Lower leg skin (tissue), 4 donors: ENCODE results near the gene VPS51. TPM values are rescaled to one million over a fixed set of nuclear protein-coding genes. Genes with fewer than 3 reads are reported as not detected.

Experiments
- DNase-seq, 2 donors: peaks; one replicate each; pipeline ENCODE4 v3.0.0-alpha.2; 2019; ENCODE audit warnings: low spot score in 2 of 2
- H3K4me3 ChIP-seq: fragments of 200-600 bp; sonication (generic); 2 replicates; pipeline ENCODE4 v1.5.1; 2017; ENCODE audit warnings: mild to moderate bottlenecking, low read depth; ENCODE audit not compliant: poor library complexity, severe bottlenecking
- POLR2A ChIP-seq, 2 donors: fragments of 450-650 bp; IDR thresholded peaks; one replicate each; pipeline ENCODE4 v1.6.1; 2016 to 2017; ENCODE audit warnings: antibody characterized with exemption in 2 of 2, mild to moderate bottlenecking in 1 of 2, moderate library complexity in 1 of 2
- WGBS, 2 donors: methylation state at CpG; one replicate each; pipeline ENCODE4 v1.1.5; 2018; 5-methylcytosine and 5-hydroxymethylcytosine counted together
- intact Hi-C: fragments of 100-400 bp; cut with DNase I; formaldehyde crosslinking; loops from one replicate; pipeline ENCODE4 v1.15.0; 2023; ENCODE audit warnings: low total_unique reads
- total RNA-seq, 4 donors: library from RNA; depleted of rRNA; stranded (reverse); fragments of >200 nt; gene quantifications; one replicate each; pipeline ENCODE4 v1.1.0, GENCODE V29; 2016
- TF ChIP-seq, protein P1 (sequence below), 3 donors: fragments of 450-650 bp; IDR thresholded peaks; one replicate each; pipeline ENCODE4 v1.5.1; 2016; ENCODE audit warnings: antibody characterized with exemption in 3 of 3, mild to moderate bottlenecking in 3 of 3, moderate library complexity in 2 of 3

VPS51 gene
- total RNA-seq, 4 donors from 2014 or later = 373 to 932 (median 648) TPM

DNA sequence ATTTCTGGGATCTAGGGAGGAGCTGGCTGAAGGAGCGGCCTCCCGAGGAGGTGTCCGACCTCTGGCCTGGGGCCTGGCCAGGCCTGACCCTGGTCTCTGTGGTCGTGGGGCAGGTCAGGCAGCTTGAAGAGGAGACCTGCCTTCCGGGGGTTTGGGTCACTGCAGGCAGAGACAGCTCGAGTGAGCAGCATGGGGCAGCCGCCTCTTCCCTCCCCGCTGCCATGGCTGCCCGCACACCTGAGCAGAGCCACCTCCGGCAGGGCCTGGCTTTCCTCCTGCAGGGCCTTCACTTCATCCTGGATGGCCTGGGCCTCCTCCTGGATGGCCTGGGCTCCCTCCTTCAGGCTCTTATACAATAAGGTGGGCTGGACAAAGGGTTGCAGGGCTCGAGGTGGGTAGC is 29.7 kb upstream of the VPS51 start:
- no peak for TF ChIP-seq POLR2A (IDR thresholded peaks at IDR 0.05)
- TF ChIP-seq, protein P1, sequence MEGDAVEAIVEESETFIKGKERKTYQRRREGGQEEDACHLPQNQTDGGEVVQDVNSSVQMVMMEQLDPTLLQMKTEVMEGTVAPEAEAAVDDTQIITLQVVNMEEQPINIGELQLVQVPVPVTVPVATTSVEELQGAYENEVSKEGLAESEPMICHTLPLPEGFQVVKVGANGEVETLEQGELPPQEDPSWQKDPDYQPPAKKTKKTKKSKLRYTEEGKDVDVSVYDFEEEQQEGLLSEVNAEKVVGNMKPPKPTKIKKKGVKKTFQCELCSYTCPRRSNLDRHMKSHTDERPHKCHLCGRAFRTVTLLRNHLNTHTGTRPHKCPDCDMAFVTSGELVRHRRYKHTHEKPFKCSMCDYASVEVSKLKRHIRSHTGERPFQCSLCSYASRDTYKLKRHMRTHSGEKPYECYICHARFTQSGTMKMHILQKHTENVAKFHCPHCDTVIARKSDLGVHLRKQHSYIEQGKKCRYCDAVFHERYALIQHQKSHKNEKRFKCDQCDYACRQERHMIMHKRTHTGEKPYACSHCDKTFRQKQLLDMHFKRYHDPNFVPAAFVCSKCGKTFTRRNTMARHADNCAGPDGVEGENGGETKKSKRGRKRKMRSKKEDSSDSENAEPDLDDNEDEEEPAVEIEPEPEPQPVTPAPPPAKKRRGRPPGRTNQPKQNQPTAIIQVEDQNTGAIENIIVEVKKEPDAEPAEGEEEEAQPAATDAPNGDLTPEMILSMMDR (IDR thresholded peaks at IDR 0.05) = no peak
- 76 to 78% methylated on average over 10 to 11 of the region's 11 CpGs for WGBS, 2 donors
- DNase-seq = no peak
- no peak overlapping the region for H3K4me3 ChIP-seq
- intact Hi-C loops = no loop called here

DNA sequence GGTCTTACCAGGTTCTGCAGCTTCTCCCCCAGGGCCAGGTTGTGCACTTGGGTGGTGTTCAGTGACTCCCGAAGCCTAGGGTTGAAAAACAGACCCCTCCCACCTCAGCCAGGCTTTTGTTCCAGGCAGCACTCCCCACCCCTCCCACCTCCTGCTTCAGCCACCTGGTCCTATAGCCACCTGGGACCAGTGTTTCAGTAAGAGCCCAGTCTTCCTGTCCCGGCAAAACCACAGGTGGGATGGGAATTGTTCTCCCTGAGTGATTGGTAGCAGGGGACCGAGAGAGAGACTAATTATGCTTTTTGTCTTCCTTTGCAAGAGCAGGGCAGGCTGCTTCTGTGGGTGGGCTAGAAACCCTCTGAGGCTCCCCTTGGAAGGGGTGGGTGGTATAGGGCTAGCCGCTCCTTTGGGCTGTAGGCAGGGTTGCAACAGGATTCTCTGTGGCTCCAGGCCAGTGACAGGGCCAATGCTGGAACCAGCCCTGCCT is 29.2 kb upstream of the VPS51 start:
- intact Hi-C loops = no loop called here
- TF ChIP-seq, protein P1 (IDR thresholded peaks at IDR 0.05) = no peak
- no peak for TF ChIP-seq POLR2A (IDR thresholded peaks at IDR 0.05)
- DNase-seq = no peak
- no peak overlapping the region for H3K4me3 ChIP-seq
- WGBS, 2 donors = 69 to 83% methylated on average over 4 of the region's 4 CpGs

DNA sequence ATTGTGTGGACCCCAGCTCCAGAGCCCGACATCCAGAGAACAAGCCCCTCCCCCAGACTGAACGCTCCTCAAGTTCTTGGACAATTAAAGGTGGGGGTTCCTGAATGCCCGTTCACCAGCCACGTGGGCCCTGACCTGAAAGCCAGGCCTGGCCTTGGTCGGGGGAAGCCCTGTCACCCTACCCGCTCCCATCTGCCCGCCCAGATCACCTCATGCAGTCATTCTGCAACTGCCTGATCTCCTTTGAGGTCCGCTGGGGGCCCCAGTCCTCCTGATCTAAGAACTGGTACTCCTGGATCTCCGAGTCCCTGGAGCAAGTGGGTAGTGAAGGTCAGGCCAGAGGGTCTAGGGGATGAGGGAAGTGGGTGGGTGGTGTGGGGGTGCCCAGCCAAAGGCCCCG is 28.6 kb upstream of the VPS51 start:
- TF ChIP-seq POLR2A (IDR thresholded peaks at IDR 0.05) = no peak
- TF ChIP-seq, protein P1 (IDR thresholded peaks at IDR 0.05) = no peak
- intact Hi-C loops = no loop called here
- WGBS, 2 donors = 89 to 91% methylated on average over 8 of the region's 10 CpGs
- H3K4me3 ChIP-seq = no peak overlapping the region
- no peak for DNase-seq

DNA sequence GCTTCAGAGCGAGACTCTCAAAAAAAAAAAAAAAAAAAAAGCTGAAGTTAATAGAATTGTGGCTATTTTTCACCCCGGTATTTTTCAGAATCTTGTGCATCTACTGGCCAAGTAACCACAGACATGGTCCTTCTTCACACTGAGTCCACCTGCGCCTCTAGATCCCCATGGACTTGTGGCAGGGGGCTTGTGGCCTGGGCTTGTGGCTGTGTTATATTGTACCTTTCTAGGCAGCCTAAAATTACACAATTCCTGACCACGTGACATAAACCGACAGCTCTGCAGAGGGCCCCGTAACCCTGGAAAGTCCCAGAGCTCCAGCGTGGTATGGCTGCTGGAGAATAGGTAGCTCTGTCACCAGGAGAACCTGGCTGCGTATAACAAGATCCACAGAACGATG is 26.8 kb upstream of the VPS51 start:
- intact Hi-C loops = no loop called here
- WGBS, 2 donors = 60 to 63% methylated on average over 9 of the region's 9 CpGs
- DNase-seq = no peak
- H3K4me3 ChIP-seq = no peak overlapping the region
- TF ChIP-seq, protein P1 (IDR thresholded peaks at IDR 0.05) = no peak
- TF ChIP-seq POLR2A (IDR thresholded peaks at IDR 0.05) = no peak

DNA sequence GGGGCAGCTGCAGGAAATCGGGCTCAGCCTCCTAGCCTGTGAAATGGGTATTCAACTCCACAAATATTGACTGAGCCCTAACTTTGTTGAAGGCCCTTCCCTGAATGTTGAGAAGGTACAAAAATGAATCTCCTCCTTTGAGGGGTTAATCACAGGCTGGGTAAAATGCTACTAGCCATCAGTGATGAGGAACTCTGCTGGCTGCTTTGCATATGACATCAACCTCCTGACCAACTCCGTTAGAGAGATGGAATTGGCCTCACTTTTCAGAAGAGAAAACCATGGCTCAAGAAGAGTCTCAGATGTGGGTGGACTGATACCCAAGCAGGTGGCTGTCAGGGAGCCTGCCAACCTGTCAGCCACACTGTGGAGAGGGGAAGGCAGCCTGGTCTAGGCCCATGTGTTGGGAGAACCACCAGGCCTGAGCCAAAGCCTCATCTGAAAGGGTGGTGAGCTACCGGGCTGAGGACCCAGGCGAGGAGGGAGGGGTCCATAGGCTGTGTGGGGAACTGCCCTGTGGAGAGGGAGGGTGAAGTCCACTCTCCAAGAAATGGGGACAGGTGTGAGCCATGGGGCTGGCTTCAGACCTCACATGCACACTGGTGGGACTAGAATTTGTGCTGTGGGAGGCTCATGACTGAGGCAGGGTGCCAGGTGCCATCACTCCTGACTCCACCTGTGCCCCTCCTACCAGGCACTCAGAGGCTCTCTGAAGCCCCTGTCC is 23.9 kb upstream of the VPS51 start:
- H3K4me3 ChIP-seq = no peak overlapping the region
- DNase-seq = no peak
- intact Hi-C loops = no loop called here
- WGBS, 2 donors = 53 to 84% methylated on average over 4 of the region's 4 CpGs
- TF ChIP-seq, protein P1 (IDR thresholded peaks at IDR 0.05) = no peak
- TF ChIP-seq POLR2A (IDR thresholded peaks at IDR 0.05) = no peak

DNA sequence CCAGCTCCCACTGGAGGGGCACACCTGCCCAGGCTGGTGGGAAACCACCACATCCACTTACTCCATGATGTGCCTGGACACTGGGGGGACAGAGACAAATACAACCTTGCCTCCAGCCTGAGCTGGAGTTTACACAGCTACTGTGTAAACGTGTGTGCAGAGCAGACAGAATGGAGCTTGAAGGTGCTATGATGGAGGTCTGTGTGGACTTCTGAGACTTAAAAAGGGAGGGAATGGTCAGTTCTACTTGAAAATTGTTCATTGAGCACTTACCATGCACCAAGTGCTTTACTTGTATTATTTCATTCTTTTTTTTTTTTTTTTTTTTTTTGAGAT is 23.4 kb upstream of the VPS51 start:
- WGBS, 2 donors = 55 to 62% methylated on average over 1 of the region's 1 CpG
- intact Hi-C loops = no loop called here
- no peak for TF ChIP-seq POLR2A (IDR thresholded peaks at IDR 0.05)
- TF ChIP-seq, protein P1 (IDR thresholded peaks at IDR 0.05) = no peak
- DNase-seq = no peak
- H3K4me3 ChIP-seq = no peak overlapping the region
